Fibroblast of lung (primary cell): ENCODE measurements around the gene SCN5A.

ENCODE experiments used
- CTCF ChIP-seq, 2 donors: IDR thresholded peaks in 1 of 2; conservative IDR thresholded peaks in 1 of 2; 1 replicate in 1 of 2; 2 replicates in 1 of 2; pipeline ENCODE4 v1.5.1; 2011 to 2012; ENCODE audit warnings: low read length in 2 of 2, control low read depth in 1 of 2, inconsistent platforms in 1 of 2, low read depth in 1 of 2, mild to moderate bottlenecking in 1 of 2
- EZH2 ChIP-seq: IDR thresholded peaks from 2 replicates; pipeline ENCODE4 v1.5.1; 2012; ENCODE audit warnings: low read length, control low read depth, mild to moderate bottlenecking; ENCODE audit errors: missing control alignments

- TF ChIP-seq CTCF (conservative IDR thresholded peaks at IDR 0.05 in 1 of 2, IDR thresholded peaks at IDR 0.05 in 1 of 2; ENCODE audit: low read depth in 1 of 2, low read length in 2 of 2) (no peak), EZH2 (no peak)
Observed at GRCh38 chr3:38585791-38586420, 63.6 kb downstream of the SCN5A start.
